Vagina (tissue), 2 donors: ENCODE results near the gene VDR. TPM values are rescaled to one million over a fixed set of nuclear protein-coding genes. Genes with fewer than 3 reads are reported as not detected.

Experiments used
- DNase-seq, 2 donors: peaks; one replicate each; pipeline ENCODE4 v3.0.0-alpha.2; 2017; ENCODE audit errors: extremely low spot score in 2 of 2
- H3K27ac ChIP-seq: fragments of 200-600 bp; sonication (generic); one replicate; pipeline ENCODE4 v1.5.1; 2019
- H3K27me3 ChIP-seq: fragments of 200-600 bp; sonication (generic); one replicate; pipeline ENCODE4 v1.5.1; 2019
- H3K36me3 ChIP-seq, 2 donors: fragments of 200-600 bp; sonication (generic); one replicate each; pipeline ENCODE4 v1.5.1; 2017 to 2019
- H3K4me1 ChIP-seq: fragments of 200-600 bp; sonication (generic); one replicate; pipeline ENCODE4 v1.5.1; 2019
- H3K4me3 ChIP-seq, 2 donors: fragments of 200-600 bp; sonication (generic); 1 replicate in 1 of 2; 2 replicates in 1 of 2; pipeline ENCODE4 v1.5.1; 2016 to 2019
- H3K9me3 ChIP-seq: fragments of 200-600 bp; sonication (generic); one replicate; pipeline ENCODE4 v1.5.1; 2019
- POLR2A ChIP-seq, 2 donors: fragments of 450-650 bp; IDR thresholded peaks; one replicate each; pipeline ENCODE4 v1.6.1; 2017; ENCODE audit warnings: antibody characterized with exemption in 2 of 2, mild to moderate bottlenecking in 2 of 2, moderate library complexity in 2 of 2
- POLR2AphosphoS5 ChIP-seq, 2 donors: sonication (generic); formaldehyde crosslinking; IDR thresholded peaks; one replicate each; pipeline ENCODE4 v1.9.0; 2017; ENCODE audit warnings: antibody characterized with exemption in 2 of 2, mild to moderate bottlenecking in 2 of 2, low read depth in 1 of 2; ENCODE audit not compliant: insufficient read depth in 1 of 2
- intact Hi-C: fragments of 100-400 bp; cut with DNase I; formaldehyde crosslinking; loops from one replicate; pipeline ENCODE4 v1.15.1; 2023
- total RNA-seq: library from RNA; depleted of rRNA; stranded (reverse); fragments of >200 nt; gene quantifications from one replicate; pipeline ENCODE4 v1.2.3, GENCODE V29; 2016
- TF ChIP-seq, protein P1 (sequence below), 3 experiments: fragments of 450-650 bp in 2 of 3; fragments of 200-600 bp in 1 of 3; sonication (generic) in 1 of 3; IDR thresholded peaks; one replicate each; pipeline ENCODE4 v1.5.1; 2017 to 2019; ENCODE audit warnings: antibody characterized with exemption in 3 of 3, mild to moderate bottlenecking in 2 of 3, moderate library complexity in 2 of 3

VDR gene
- 23.6 TPM for total RNA-seq

DNA sequence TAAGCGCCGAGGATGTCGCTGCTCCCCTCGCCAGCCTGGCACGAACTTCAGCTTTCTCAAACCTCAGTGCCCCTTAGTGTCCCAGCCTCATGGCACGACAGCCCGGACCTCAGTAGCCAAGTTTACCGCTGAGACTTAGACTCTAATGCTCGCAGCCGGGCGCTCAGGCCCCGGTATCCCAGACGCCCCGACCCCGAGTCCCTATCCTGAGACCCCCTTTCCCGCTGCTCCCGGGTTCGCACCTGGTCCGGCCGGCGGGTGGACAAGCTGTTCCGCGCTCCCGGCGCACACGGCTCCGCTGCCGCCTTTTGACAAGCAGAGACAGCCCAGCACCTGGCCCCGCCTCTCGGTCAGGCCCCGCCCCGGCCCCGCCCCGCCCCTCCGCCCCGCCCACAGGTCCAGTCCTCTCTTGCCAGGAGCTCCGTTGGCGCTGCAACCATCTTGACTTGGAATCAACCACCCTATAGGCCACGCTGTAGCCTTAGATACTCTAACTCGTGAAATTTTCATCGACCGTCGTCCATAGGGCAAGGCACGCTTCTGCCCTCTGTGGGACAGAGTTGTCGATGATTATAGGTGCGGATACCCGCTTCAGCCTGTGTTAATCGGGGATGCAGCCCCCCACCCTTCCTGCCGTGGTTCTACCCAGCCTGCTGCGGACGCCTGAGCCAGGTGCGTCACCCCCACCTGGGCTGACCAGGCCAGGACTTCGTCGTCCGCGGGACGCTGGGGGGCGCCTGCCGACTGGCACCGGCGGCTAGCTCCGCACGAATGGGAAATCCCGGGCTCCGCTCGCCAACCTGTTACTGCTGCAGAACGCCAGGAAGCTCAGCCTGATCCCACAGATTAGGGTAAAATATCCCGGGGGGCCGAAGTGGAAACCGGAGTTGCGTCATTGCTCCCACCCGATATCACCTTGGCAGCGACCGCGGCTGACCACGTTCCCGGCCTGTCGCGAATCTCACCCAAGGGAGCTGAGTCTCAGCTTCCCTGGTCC, at the start of gene VDR:
TSS of gene VDR (minus strand) at position 282 of the 997 bp plus-strand sequence. CDS start 25,881 bp downstream, outside the sequence.
- intact Hi-C loops = no loop called here
- H3K27me3 ChIP-seq = no peaks in the 10 kb centered on the region

GRCh38 chr12:47954058-47954457, 49.3 kb upstream of the VDR start:
- no peaks in the 10 kb centered on the region for H3K27me3 ChIP-seq
- intact Hi-C loops = no loop called here
- no peak overlapping the region for H3K27ac ChIP-seq
- DNase-seq = no peak
- peaks cover 8% of the 10 kb centered on the region for H3K4me1 ChIP-seq
- no peaks in the 10 kb centered on the region for H3K9me3 ChIP-seq
- H3K4me3 ChIP-seq = no peak overlapping the region
- TF ChIP-seq, protein P1, sequence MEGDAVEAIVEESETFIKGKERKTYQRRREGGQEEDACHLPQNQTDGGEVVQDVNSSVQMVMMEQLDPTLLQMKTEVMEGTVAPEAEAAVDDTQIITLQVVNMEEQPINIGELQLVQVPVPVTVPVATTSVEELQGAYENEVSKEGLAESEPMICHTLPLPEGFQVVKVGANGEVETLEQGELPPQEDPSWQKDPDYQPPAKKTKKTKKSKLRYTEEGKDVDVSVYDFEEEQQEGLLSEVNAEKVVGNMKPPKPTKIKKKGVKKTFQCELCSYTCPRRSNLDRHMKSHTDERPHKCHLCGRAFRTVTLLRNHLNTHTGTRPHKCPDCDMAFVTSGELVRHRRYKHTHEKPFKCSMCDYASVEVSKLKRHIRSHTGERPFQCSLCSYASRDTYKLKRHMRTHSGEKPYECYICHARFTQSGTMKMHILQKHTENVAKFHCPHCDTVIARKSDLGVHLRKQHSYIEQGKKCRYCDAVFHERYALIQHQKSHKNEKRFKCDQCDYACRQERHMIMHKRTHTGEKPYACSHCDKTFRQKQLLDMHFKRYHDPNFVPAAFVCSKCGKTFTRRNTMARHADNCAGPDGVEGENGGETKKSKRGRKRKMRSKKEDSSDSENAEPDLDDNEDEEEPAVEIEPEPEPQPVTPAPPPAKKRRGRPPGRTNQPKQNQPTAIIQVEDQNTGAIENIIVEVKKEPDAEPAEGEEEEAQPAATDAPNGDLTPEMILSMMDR (IDR thresholded peaks at IDR 0.05) = no peak
- TF ChIP-seq POLR2A (IDR thresholded peaks at IDR 0.05) (no peak), POLR2AphosphoS5 (IDR thresholded peaks at IDR 0.05; ENCODE audit: insufficient read depth in 1 of 2, low read depth in 1 of 2) (no peak)
- no peaks in the 10 kb centered on the region for H3K36me3 ChIP-seq

More for the DNA sequence above, at the start of gene VDR:
- no peaks in the 10 kb centered on the region for H3K9me3 ChIP-seq
- peak in 1 of 2 donors; percentile 93 for DNase-seq
- peak in 1 of 2 donors; percentile 88 for TF ChIP-seq POLR2AphosphoS5 (IDR thresholded peaks at IDR 0.05; ENCODE audit: insufficient read depth in 1 of 2, low read depth in 1 of 2)
- TF ChIP-seq POLR2A (IDR thresholded peaks at IDR 0.05) = peak in 1 of 2 donors; percentile 66
- TF ChIP-seq, protein P1 (IDR thresholded peaks at IDR 0.05) = peak in 1 of 3 experiments; percentile 17
- peaks cover 43% of the 10 kb centered on the region for H3K4me1 ChIP-seq
- peak within 1 kb of the TSS; percentile 60 for H3K27ac ChIP-seq
- H3K36me3 ChIP-seq = no peaks in the 10 kb centered on the region
- H3K4me3 ChIP-seq = peak within 1 kb of the TSS; percentile 56 to 61

DNA sequence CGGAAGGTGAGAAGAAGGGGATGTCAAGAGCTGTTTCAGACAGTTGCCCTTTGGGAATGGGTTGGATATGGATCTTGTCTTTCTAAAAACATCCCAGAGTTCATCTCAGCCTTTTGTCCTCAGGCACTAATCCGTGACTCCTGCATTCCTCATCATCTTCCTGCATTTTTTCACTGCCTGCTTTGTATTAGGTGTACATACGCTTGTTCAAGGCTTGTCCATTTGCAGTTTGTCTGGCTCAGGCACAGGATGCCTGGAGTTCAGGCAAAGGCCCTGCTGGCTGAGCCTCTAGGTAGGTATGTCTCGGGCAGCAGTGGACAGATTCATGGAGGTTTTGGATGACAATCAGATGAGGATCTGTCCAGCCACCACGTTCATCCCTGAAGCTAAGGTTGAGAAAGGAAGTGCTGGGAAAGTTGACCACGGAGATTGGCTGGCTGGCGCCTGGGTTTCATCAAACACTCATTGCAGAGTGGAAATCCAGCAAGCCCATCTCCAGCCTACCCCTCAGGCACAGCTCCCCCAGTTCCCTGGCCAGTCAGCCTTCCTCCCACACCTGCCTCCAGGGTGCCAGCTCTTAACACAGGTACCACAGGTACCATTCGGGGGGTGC, 46.2 kb upstream of the VDR start:
- DNase-seq = no peak
- Histone ChIP-seq H3K27me3 (no peaks in the 10 kb centered on the region), H3K27ac (no peak overlapping the region), H3K4me3 (no peak overlapping the region), H3K4me1 (peaks cover 11% of the 10 kb centered on the region), H3K36me3 (no peaks in the 10 kb centered on the region), H3K9me3 (no peaks in the 10 kb centered on the region)
- TF ChIP-seq, protein P1 (IDR thresholded peaks at IDR 0.05) = no peak
- no peak for TF ChIP-seq POLR2AphosphoS5 (IDR thresholded peaks at IDR 0.05; ENCODE audit: insufficient read depth in 1 of 2, low read depth in 1 of 2)
- TF ChIP-seq POLR2A (IDR thresholded peaks at IDR 0.05) = no peak
- intact Hi-C loops = no loop called here

- H3K27ac ChIP-seq = no peak overlapping the region
- no peaks in the 10 kb centered on the region for H3K9me3 ChIP-seq
- H3K27me3 ChIP-seq = no peaks in the 10 kb centered on the region
- TF ChIP-seq, protein P1 (IDR thresholded peaks at IDR 0.05) = peak; percentile 54 to 69 (median 56)
- no peak for TF ChIP-seq POLR2AphosphoS5 (IDR thresholded peaks at IDR 0.05; ENCODE audit: insufficient read depth in 1 of 2, low read depth in 1 of 2)
- no peaks in the 10 kb centered on the region for H3K36me3 ChIP-seq
- intact Hi-C loops = no loop called here
- no peak for DNase-seq
- peaks cover 11% of the 10 kb centered on the region for H3K4me1 ChIP-seq
- H3K4me3 ChIP-seq = no peak overlapping the region
Observed at GRCh38 chr12:47949441-47950341, 44.9 kb upstream of the VDR start.
